K562 (cell line): ENCODE measurements around the gene SACM1L. TPM values are rescaled to one million over a fixed set of nuclear protein-coding genes. Genes with fewer than 3 reads are reported as not detected.
A peak's percentile ranks its signal among the peaks of the same experiment; 100 is the strongest.

ENCODE experiments used
- ATF1 ChIP-seq, 2 experiments: fragments of 450-650 bp in 1 of 2; IDR thresholded peaks; 2 replicates each; pipeline ENCODE4 v1.6.1; 2016; ENCODE audit warnings: missing compliant biosample characterization in 1 of 2, missing genetic modification characterization in 1 of 2
- CTCF ChIP-seq, 3 experiments: IDR thresholded peaks in 2 of 3; conservative IDR thresholded peaks in 1 of 3; 2 replicates each; pipeline ENCODE4 v1.5.1; 2011 to 2012; ENCODE audit warnings: low read length in 3 of 3, mild to moderate bottlenecking in 3 of 3, control low read depth in 2 of 3, improper control_type of control experiment in 1 of 3, inconsistent platforms in 1 of 3, low read depth in 1 of 3, mixed read lengths in 1 of 3, moderate library complexity in 1 of 3; ENCODE audit not compliant: insufficient read depth in 2 of 3
- ESRRA ChIP-seq: fragments of 450-650 bp; IDR thresholded peaks from 2 replicates; pipeline ENCODE4 v1.6.1; 2014; ENCODE audit warnings: low read depth, mild to moderate bottlenecking, moderate library complexity, borderline replicate concordance
- ETV1 ChIP-seq: fragments of 450-650 bp; conservative IDR thresholded peaks from 2 replicates; pipeline ENCODE4 v1.6.1; 2016; ENCODE audit warnings: missing genetic modification characterization, control low read depth, low read depth, missing compliant biosample characterization
- ETV5 ChIP-seq: sonication (generic); formaldehyde crosslinking; IDR thresholded peaks from 2 replicates; pipeline ENCODE4 v1.4.0; 2020; ENCODE audit warnings: low read depth, mild to moderate bottlenecking, missing genetic modification reagents
- FOXP1 ChIP-seq: sonication (generic); formaldehyde crosslinking; IDR thresholded peaks from 2 replicates; pipeline ENCODE4 v1.8.0; 2022; ENCODE audit warnings: mild to moderate bottlenecking, missing genetic modification reagents
- HBP1 ChIP-seq: fragments of 450-650 bp; formaldehyde crosslinking; IDR thresholded peaks from 2 replicates; pipeline ENCODE4 v1.4.0; 2022; ENCODE audit warnings: missing genetic modification characterization
- KDM5B ChIP-seq: fragments of 200-600 bp; sonication (generic); IDR thresholded peaks from 2 replicates; pipeline ENCODE4 v1.6.1; 2012; ENCODE audit warnings: low read depth, mild to moderate bottlenecking, moderate library complexity, low read length, control low read depth, inconsistent platforms; ENCODE audit not compliant: insufficient replicate concordance
- MCM7 ChIP-seq, 2 experiments: fragments of 450-650 bp; IDR thresholded peaks; 2 replicates each; pipeline ENCODE4 v1.6.1; 2016 to 2018
- PKNOX1 ChIP-seq: fragments of 450-650 bp; IDR thresholded peaks from 2 replicates; pipeline ENCODE4 v1.6.1; 2016
- REST ChIP-seq, 2 experiments: fragments of 450-650 bp; formaldehyde crosslinking in 1 of 2; IDR thresholded peaks; 2 replicates each; pipeline versions ENCODE4 v1.4.0 to v1.6.1; 2014 to 2020; ENCODE audit warnings: mild to moderate bottlenecking in 2 of 2, borderline replicate concordance in 1 of 2, low read depth in 1 of 2
- ZNF146 ChIP-seq: IDR thresholded peaks from one replicate; pipeline ENCODE4 v1.6.1; 2018; ENCODE audit warnings: missing compliant biosample characterization; ENCODE audit not compliant: unreplicated experiment
- ZNF217 ChIP-seq: sonication (generic); formaldehyde crosslinking; IDR thresholded peaks from 2 replicates; pipeline ENCODE4 v1.8.0; 2022; ENCODE audit warnings: mild to moderate bottlenecking, missing genetic modification reagents
- ZNF668 ChIP-seq: fragments of 250-450 bp; sonication (Bioruptor Pico); IDR thresholded peaks from 2 replicates; pipeline ENCODE4 v1.8.0; 2022; ENCODE audit warnings: mild to moderate bottlenecking, inconsistent platforms
- polyA plus RNA-seq, 8 experiments: library from polyadenylated mRNA; depleted of rRNA in 4 of 8; stranded (reverse) in 5 of 8; unstranded in 3 of 8; fragments of >200 nt; fragmentation: Nextera tagmentation in 2 of 8; fragmentation: Illumina TruSeq in 1 of 8; extraction: Ambion mirVana in 2 of 8; extraction: Trizol in 1 of 8; gene quantifications; 2 replicates each; pipeline versions ENCODE4 v1.2.1 to v1.2.3, GENCODE V29; 2011 to 2014; ENCODE audit warnings: inconsistent platforms in 1 of 8, missing spikeins in 1 of 8
- total RNA-seq, 7 experiments: library from RNA; depleted of rRNA in 6 of 7; stranded (reverse); fragments of >200 nt in 6 of 7; fragmentation: Illumina TruSeq in 2 of 7; extraction: Trizol in 2 of 7; gene quantifications; 2 replicates each; pipeline versions ENCODE4 v1.2.1 to v1.2.3, GENCODE V29; 2011 to 2021; ENCODE audit warnings: low replicate concordance in 1 of 7

The SACM1L gene
- total and polyA plus RNA-seq, 9 of the 15 experiments (the other 6 are each of a cell fraction or from before 2014, with no cell fraction given), result 25.7 to 67.2 (median 40.3) TPM

- TF ChIP-seq REST (IDR thresholded peaks at IDR 0.05; ENCODE audit: borderline replicate concordance) (peak; percentile 94), REST (CRISPR knock-in tag; IDR thresholded peaks at IDR 0.05; ENCODE audit: low read depth) (no peak), ZNF146 (CRISPR knock-in tag) (no peak), ATF1 (CRISPR knock-in tag; IDR thresholded peaks at IDR 0.05) (no peak), ATF1 (tag; IDR thresholded peaks at IDR 0.05) (no peak), ZNF217 (CRISPR knock-in tag) (no peak), HBP1 (CRISPR knock-in tag) (no peak), MCM7 (IDR thresholded peaks at IDR 0.05) (no peak), ESRRA (no peak), KDM5B (no peak), CTCF (IDR thresholded peaks at IDR 0.05 in 2 of 3, conservative IDR thresholded peaks at IDR 0.05 in 1 of 3; ENCODE audit: insufficient read depth in 2 of 3, low read depth in 1 of 3, low read length in 3 of 3) (peak; percentile 96 to 99 (median 98)), ETV1 (no peak), ZNF668 (CRISPR knock-in tag) (no peak), ETV5 (no peak; the same call in 1 of the 2 replicates), FOXP1 (0 out of 2 replicates have a peak, but pooled peaks have one; percentile 45), PKNOX1 (peak; percentile 73)
These were observed 32.4 kb upstream of the SACM1L start (continued) for GRCh38 chr3:45656575-45657363.
